GM18861 (cell line): Measurements from ENCODE around the gene RPP14.

Experiments used
- ATAC-seq: cut with Tn5 transposase; IDR thresholded peaks from one replicate; pipeline ENCODE4 v1.9.1; 2021; ENCODE audit not compliant: unreplicated experiment

The RPP14 gene

DNA sequence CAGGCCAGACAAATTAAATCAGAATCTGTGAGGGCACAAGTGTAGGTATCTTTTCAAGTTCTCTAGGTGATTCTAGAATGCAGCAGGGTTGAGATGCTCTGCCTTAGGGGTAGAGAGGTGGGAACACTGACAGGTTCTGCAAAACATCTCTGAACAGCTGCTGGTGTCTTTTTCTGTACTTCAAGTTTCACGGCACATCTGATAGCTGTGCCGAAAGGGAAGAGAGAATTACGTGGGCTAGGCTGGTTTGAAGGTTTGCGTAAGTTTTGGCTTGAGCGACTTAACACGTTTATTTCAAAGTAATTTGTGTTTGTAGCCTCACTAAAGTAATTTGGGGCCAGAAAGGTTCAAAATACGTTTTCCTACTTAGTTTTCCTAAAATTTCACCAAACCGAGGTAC is 49.1 kb downstream of the RPP14 start:
- ATAC-seq = peak; percentile 66

DNA sequence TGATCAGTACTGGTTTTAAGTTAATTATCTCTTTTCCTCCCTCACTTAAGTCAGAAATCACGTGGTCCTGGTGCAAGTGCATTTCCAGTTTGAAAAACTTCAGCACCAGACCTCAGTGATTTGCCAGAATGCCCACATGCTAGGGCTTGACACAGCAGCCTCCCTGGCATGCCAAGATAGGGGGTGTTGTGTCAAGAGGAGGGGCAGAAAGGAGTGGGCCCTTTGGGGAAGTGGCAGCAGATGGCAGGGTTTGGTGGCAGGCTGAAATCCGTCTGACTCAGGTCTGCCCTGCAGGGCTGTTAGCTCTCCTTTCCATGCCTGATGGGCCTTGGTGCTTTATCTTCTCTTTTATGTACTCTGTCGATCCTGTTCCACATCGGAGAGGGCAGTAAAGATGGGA is 50.0 kb downstream of the RPP14 start:
- no peak for ATAC-seq

- ATAC-seq = no peak
Measured at GRCh38 chr3:58357402-58357801, 51.4 kb downstream of the RPP14 start.

DNA sequence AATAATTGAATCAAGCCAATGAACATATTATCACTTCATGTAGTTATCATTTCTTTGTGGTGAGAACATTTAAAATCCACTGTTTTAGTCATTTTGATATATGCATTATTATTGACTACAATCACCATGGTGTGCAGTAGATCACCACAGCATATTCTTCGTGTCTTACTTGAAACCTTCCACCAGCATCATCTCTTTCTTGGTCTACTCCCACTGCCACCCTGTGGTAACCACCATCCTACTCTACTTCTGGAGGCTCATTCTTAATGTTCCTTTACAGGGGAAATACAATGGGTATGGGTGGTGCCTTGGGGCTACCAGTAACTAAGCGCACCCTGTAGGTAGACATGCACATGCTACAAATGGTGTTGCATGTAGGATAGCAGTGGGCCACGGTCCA is 52.0 kb downstream of the RPP14 start:
- no peak for ATAC-seq

- ATAC-seq = no peak
Measured at GRCh38 chr3:58358808-58359207, 52.8 kb downstream of the RPP14 start.

GRCh38 chr3:58359621-58360020 is 53.6 kb downstream of the RPP14 start:
- no peak for ATAC-seq

DNA sequence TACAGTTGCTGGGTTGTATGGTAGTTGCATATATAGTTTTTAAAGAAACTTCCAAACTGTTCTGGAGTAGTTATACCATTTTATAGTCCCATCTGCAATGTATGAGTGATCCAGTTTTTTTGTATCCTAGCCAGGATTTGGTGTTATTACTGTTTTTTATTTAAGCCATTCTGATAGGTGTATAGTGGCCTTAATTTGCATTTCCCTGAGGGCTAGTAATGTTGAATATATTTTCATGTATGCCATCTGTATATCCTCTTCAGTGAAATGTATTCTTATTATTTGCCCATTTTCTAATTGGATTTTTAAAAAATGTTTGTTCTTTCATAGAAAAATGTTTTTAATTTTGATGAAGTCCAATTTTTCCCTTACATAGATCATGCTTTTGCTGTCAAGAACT is 55.8 kb downstream of the RPP14 start:
- no peak for ATAC-seq

GRCh38 chr3:58366699-58367098 is 60.7 kb downstream of the RPP14 start:
- ATAC-seq = no peak

DNA sequence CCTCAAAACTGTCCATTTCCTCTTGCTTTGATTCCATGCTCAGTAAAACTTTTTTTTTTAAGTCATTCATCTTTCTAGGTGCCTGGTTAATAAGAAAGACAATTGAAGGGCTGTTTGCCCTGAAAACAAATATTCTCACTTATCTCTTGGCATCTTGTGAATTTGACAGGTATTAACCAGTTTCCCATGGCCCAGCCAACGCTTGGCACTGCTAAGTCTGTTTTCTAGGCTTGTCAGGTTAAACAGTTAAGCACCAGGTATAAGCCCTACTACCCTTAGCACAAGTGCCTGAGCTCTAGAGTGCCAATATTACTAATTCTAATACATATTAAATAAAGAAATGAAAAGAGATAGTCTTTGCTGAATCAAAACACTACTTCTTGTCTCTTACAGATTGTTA is 63.0 kb downstream of the RPP14 start:
- no peak for ATAC-seq
